Gastroesophageal sphincter (tissue), 4 donors: ENCODE data around the gene RAB42. TPM values are rescaled to one million over a fixed set of nuclear protein-coding genes. Genes with fewer than 3 reads are reported as not detected.

Experiments
- ATAC-seq: fragments of 150-250 bp; one replicate; pipeline ENCODE4 v1.9.1; 2016; ENCODE audit warnings: mild to moderate bottlenecking, moderate library complexity
- H3K27ac ChIP-seq, 4 donors: fragments of 200-600 bp; sonication (generic) in 3 of 4; 1 replicate in 3 of 4; 2 replicates in 1 of 4; pipeline ENCODE4 v1.5.1; 2016 to 2019
- H3K27me3 ChIP-seq: fragments of 200-600 bp; sonication (generic); one replicate; pipeline ENCODE4 v1.5.1; 2019
- H3K36me3 ChIP-seq, 2 donors: fragments of 200-600 bp; sonication (generic); one replicate each; pipeline ENCODE4 v1.5.1; 2019; ENCODE audit warnings: control low read depth in 1 of 2
- H3K4me1 ChIP-seq, 3 donors: fragments of 200-600 bp; sonication (generic); 1 replicate in 2 of 3; 2 replicates in 1 of 3; pipeline ENCODE4 v1.5.1; 2016 to 2019; ENCODE audit warnings: control low read depth in 2 of 3
- H3K4me3 ChIP-seq, 2 donors: fragments of 200-600 bp; sonication (generic); one replicate each; pipeline ENCODE4 v1.5.1; 2019; ENCODE audit warnings: mild to moderate bottlenecking in 1 of 2, moderate library complexity in 1 of 2
- H3K9me3 ChIP-seq, 3 donors: fragments of 200-600 bp; sonication (generic); one replicate each; pipeline ENCODE4 v1.5.1; 2017 to 2019; ENCODE audit warnings: control low read depth in 2 of 3
- CTCF ChIP-seq, 4 experiments: fragments of 200-600 bp in 2 of 4; fragments of 450-650 bp in 2 of 4; sonication (generic) in 1 of 4; IDR thresholded peaks; one replicate each; pipeline ENCODE4 v1.5.1; 2017 to 2019; ENCODE audit warnings: antibody characterized with exemption in 4 of 4, mild to moderate bottlenecking in 2 of 4, moderate library complexity in 2 of 4
- EP300 ChIP-seq: sonication (generic); formaldehyde crosslinking; IDR thresholded peaks from one replicate; pipeline ENCODE4 v1.6.1; 2017; ENCODE audit warnings: antibody characterized with exemption, mild to moderate bottlenecking
- POLR2A ChIP-seq, 2 donors: fragments of 450-650 bp; IDR thresholded peaks; one replicate each; pipeline ENCODE4 v1.6.1; 2017; ENCODE audit warnings: antibody characterized with exemption in 2 of 2, mild to moderate bottlenecking in 2 of 2, moderate library complexity in 1 of 2
- POLR2AphosphoS5 ChIP-seq: sonication (generic); formaldehyde crosslinking; IDR thresholded peaks from one replicate; pipeline ENCODE4 v1.6.1; 2017; ENCODE audit warnings: antibody characterized with exemption
- WGBS, 2 donors: methylation state at CpG; one replicate each; pipeline ENCODE4 v1.1.5; 2018; ENCODE audit warnings: low coverage in 1 of 2; 5-methylcytosine and 5-hydroxymethylcytosine counted together
- total RNA-seq, 4 donors: library from RNA; depleted of rRNA; stranded (reverse); fragments of >200 nt; gene quantifications; one replicate each; pipeline ENCODE4 v1.1.0, GENCODE V29; 2016

Gene RAB42
- total RNA-seq, 4 donors from 2014 or later = 0.67 to 5.1 (median 2.5) TPM

DNA sequence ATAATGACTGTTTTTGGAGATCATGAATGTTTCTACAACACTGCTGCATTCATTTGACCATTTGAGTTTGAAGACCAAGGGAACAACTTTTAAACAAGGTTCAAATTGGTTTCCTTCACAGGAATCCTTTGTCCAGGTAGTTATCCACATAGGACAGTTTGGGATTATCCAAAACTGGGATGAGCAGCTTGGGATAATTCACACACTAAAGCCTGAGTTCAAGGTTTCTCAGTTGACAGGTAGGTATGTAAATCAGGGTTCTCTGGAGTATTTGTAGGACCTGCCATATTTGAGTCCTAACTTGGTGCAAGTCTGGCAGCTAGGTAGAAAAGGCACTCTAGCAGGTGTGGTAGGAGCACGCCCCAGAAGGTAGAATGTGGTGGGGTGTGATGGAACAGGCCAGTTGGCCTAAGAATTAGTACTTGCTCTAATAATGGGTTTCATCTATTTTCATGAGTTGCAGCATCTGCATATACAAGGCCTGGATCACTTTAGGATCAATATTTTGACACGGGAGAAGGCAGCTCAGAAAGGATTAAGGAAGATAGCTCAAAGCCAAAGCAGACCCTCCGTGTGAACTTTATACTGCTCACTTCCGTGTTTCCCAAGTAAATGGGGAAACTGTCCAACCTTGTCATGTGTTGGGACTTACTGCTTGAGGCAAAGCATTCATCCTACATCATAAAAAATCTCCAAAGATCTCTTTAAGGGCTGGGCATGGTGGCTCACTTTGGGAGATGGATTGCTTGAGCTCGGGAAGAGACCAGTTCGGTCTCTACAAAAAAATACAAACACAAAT, 14.1 kb upstream of the RAB42 start:
- 51 to 54% methylated on average over 5 to 6 of the region's 6 CpGs for WGBS, 2 donors
- H3K36me3 ChIP-seq = peaks cover 0 to 75% of the 10 kb centered on the region in 2 donors
- no peaks in the 10 kb centered on the region for H3K9me3 ChIP-seq
- H3K27ac ChIP-seq = no peak overlapping the region
- TF ChIP-seq CTCF (IDR thresholded peaks at IDR 0.05) (no peak), POLR2A (IDR thresholded peaks at IDR 0.05) (no peak), EP300 (no peak), POLR2AphosphoS5 (peak; percentile 35)
- no peak overlapping the region for H3K4me3 ChIP-seq
- H3K4me1 ChIP-seq = peaks cover 0 to 45% (median 17%) of the 10 kb centered on the region in 3 donors
- ATAC-seq = no peak
- H3K27me3 ChIP-seq = no peaks in the 10 kb centered on the region

DNA sequence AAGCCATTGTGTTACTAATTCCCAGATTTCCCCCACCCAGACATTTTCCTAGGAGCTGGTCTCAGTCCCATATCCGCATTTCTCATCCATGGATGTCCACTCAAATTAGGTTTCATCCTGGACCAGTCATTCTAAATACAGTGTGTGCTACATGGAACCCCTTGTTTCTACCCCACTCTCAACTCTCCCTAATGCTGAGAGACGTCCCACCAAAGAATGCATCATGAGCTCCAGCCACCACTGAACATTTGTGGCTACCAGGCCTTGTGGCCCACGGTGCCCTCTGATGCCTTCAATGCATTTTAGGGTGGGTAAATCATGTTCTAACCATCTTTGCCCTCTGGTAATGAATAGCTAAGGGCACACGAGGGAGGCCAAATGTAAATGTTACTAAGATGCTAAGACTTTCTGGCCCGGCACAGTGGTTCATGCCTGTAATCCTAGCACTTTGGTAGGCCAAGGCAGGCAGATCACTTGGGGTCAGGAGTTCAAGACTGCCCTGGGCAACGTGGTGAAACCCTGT, 13.3 kb upstream of the RAB42 start:
- H3K4me1 ChIP-seq = peaks cover 0 to 47% (median 18%) of the 10 kb centered on the region in 3 donors
- H3K27me3 ChIP-seq = no peaks in the 10 kb centered on the region
- no peak overlapping the region for H3K4me3 ChIP-seq
- WGBS, 2 donors = 73 to 83% methylated on average over 2 to 6 of the region's 6 CpGs
- TF ChIP-seq EP300 = no peak
- TF ChIP-seq CTCF (IDR thresholded peaks at IDR 0.05) = no peak
- TF ChIP-seq POLR2AphosphoS5 = no peak
- no peak for TF ChIP-seq POLR2A (IDR thresholded peaks at IDR 0.05)
- H3K27ac ChIP-seq = peak overlapping the region in 2 of 4 donors; percentile 4 to 7
- peaks cover 0 to 67% of the 10 kb centered on the region in 2 donors for H3K36me3 ChIP-seq
- no peaks in the 10 kb centered on the region for H3K9me3 ChIP-seq
- no peak for ATAC-seq

- no peak for TF ChIP-seq CTCF (IDR thresholded peaks at IDR 0.05)
- TF ChIP-seq POLR2AphosphoS5 = no peak
- no peak for TF ChIP-seq POLR2A (IDR thresholded peaks at IDR 0.05)
- TF ChIP-seq EP300 = no peak
- Histone ChIP-seq H3K4me1 (peaks cover 0 to 47% (median 18%) of the 10 kb centered on the region in 3 donors), H3K4me3 (peak overlapping the region in 1 of 2 donors; percentile 96), H3K27me3 (no peaks in the 10 kb centered on the region), H3K9me3 (no peaks in the 10 kb centered on the region), H3K36me3 (peaks cover 0 to 61% of the 10 kb centered on the region in 2 donors), H3K27ac (peak overlapping the region in 3 of 4 donors; percentile 9 to 98 (median 92))
- WGBS, 2 donors = 67% methylated on average over 1 of the region's 1 CpG
- no peak for ATAC-seq
Observed at GRCh38 chr1:28579401-28579800, 12.7 kb upstream of the RAB42 start.

DNA sequence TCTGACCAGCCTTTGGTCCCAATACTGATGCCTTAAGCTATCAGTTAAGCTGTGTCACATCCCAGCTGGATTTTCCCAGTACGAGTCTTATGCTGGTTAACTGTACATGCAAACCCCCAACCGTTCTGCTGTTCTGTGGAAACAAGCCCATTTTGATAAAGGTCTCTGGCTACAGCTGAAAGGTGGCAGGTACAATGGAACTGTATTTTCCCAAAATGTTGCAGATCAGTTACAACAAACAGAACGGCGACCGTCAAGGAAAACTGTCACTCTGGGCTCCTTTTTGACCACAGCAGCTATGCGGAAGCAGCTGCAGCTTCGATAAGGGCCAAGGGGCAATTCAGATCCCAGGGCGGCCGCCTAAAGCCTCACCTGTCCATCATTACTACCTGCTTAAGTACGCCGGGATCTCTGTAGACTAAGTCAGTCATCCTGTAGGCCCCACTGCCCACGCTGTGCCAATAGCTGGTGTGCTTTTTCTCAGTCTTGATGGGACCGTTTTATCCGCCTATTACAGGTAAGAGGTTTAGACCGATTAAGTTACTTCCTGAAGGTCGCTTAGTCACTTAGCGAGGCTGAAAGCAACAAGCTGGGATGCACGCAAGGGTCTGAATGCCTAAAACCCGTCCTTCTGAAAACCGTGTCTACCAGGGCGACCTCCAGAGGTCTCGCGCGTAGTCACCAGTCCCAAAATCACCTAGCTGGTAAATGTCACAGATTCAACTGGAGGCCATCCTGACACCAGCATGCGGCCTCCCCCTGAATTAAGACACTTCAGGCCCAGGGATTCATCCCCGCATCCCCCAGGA, 11.1 kb upstream of the RAB42 start:
- no peak for TF ChIP-seq POLR2A (IDR thresholded peaks at IDR 0.05)
- no peak for TF ChIP-seq POLR2AphosphoS5
- TF ChIP-seq CTCF (IDR thresholded peaks at IDR 0.05) = no peak
- TF ChIP-seq EP300 = no peak
- peaks cover 0 to 45% of the 10 kb centered on the region in 2 donors for H3K36me3 ChIP-seq
- peak overlapping the region; percentile 80 to 96 for H3K4me3 ChIP-seq
- peaks cover 0 to 47% (median 18%) of the 10 kb centered on the region in 3 donors for H3K4me1 ChIP-seq
- H3K9me3 ChIP-seq = no peaks in the 10 kb centered on the region
- ATAC-seq = peak; percentile 16
- peak overlapping the region; percentile 74 to 98 (median 92) for H3K27ac ChIP-seq
- 0 to 1% methylated on average over 7 to 12 of the region's 26 CpGs for WGBS, 2 donors
- H3K27me3 ChIP-seq = no peaks in the 10 kb centered on the region
